GM13976 (cell line): Measurements from ENCODE around the gene HGF.

Experiments used
- DNase-seq: peaks from one replicate; pipeline ENCODE4 v3.0.0; 2012; ENCODE audit warnings: low spot score
- CTCF ChIP-seq: IDR thresholded peaks from 2 replicates; pipeline ENCODE4 v1.5.1; 2012; ENCODE audit warnings: borderline replicate concordance, mild to moderate bottlenecking; ENCODE audit not compliant: insufficient read depth; ENCODE audit errors: extremely low read depth, missing control alignments, control extremely low read depth
- in situ Hi-C: fragments of 300-500 bp; cut with MboI; formaldehyde crosslinking; loops from one replicate; pipeline ENCODE4 v1.12.0; 2022; ENCODE audit warnings: low sequenced_read_pairs, mixed read lengths, inconsistent platforms; ENCODE audit not compliant: unreplicated experiment

Gene HGF

DNA sequence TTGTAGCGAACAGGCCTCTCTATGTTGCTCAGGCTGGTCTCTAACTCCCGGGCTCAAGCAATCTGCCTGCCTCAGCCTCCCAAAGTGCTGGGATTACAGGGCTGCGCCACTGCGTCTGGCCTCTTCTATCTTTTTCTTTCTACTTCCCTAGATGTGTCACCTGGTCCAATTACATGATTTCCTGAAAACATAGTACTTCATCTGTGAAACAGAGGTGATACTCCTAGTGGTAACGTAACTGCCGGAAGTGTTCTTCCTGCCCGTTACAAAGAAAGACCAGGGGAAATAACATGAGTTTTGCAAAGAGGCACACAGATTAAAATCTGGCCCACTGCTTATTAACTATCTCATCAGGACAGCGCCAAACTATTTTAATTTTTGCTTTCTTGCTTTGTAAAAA lies 18.4 kb upstream of the HGF start:
- no peak for TF ChIP-seq CTCF
- in situ Hi-C loops = no loop called here
- no peak for DNase-seq

GRCh38 chr7:81783818-81784217 lies 14.0 kb upstream of the HGF start:
- no peak for DNase-seq
- in situ Hi-C loops = no loop called here
- TF ChIP-seq CTCF = no peak

DNA sequence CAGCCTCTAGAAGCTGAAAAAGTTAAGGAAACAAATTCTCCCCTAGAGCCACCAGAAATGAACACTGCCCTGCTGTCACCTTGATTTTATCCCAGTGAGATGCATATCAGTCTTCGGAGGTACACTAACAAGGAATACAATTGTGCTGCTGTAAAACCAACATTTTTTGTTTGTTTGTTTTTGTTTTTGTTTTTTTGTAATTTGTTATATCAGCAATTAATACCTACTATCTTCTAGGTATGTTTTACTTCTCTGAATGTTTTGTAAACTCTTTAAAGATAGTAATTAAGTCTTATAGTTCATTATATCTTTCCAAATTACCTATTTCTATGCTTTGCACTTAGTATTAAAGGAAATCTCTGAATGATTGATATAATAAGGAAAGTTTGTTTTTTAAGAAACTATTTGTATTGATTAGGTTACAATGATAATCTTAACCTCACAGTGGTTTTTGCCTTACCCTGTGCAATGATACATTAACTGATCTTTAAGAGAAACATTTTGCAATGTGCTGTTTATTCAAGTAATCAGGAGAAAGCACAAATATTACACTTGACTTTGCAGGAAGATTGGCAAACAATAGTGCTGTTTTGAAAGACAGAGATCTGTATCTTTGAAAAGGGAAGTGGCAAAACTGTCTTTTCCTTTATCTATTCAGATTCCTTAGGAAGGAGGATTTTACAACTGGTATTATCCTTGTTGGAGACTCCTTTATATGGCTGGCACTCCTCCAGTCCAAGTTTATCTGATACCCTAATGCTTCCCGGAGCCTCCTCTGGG lies 11.3 kb upstream of the HGF start:
- in situ Hi-C loops = no loop called here

GRCh38 chr7:81779706-81780105 lies 9.9 kb upstream of the HGF start:
- TF ChIP-seq CTCF = no peak
- no peak for DNase-seq
- in situ Hi-C loops = no loop called here

More for the DNA sequence above, 11.3 kb upstream of the HGF start:
- DNase-seq = no peak
- TF ChIP-seq CTCF = no peak

- in situ Hi-C loops = no loop called here
- DNase-seq = no peak
- no peak for TF ChIP-seq CTCF
Observed at GRCh38 chr7:81777697-81778096, 7.8 kb upstream of the HGF start.

DNA sequence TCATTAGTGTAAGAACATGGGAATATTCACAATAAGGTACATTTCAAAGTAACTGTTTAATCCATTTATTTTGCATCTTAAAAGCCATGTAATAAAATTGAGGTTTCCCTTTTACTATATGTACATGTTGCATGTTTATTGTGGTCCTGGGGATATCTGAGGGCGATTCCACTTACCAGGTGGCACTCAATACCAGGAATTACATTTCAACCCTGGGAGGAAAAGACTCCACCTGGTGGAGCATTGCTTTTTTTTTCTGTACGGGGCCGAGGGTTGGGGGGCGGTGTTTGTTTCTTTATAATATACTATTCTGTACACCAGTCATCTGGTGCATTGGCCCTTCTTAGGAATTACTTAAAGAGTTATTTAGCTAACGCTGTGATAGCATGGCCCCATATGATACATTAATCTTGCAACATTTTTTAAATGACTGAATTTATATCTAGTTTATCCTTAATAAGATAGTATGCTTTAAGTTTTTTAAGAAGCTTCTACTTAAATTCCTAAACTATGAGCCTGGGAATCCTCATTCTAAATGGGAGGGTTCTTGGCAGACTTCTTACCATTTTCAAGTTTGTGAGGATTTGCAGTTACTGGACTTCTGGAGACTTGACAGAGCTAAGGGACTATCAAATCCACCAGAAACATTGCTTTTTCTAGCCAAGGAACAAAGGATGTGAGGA lies 7.2 kb upstream of the HGF start:
- DNase-seq = no peak
- no peak for TF ChIP-seq CTCF
- in situ Hi-C loops = no loop called here
